Liver (tissue), 9 donors: ENCODE results near the gene MAPKBP1. TPM values are rescaled to one million over a fixed set of nuclear protein-coding genes. Genes with fewer than 3 reads are reported as not detected.
A peak's percentile ranks its signal among the peaks of the same experiment; 100 is the strongest.

Source experiments
- DNase-seq: peaks from one replicate; pipeline ENCODE4 v3.0.0-alpha.2; 2017; ENCODE audit warnings: low spot score
- H3K27ac ChIP-seq, 2 donors: one replicate each; pipeline ENCODE4 v1.7.0; 2013; ENCODE audit warnings: inconsistent platforms in 2 of 2, low read length in 2 of 2, control low read depth in 1 of 2, low read depth in 1 of 2, mild to moderate bottlenecking in 1 of 2
- H3K27me3 ChIP-seq, 4 donors: one replicate each; pipeline versions ENCODE4 v1.6.1 to v1.7.0; 2013; ENCODE audit warnings: low read length in 3 of 4, inconsistent platforms in 1 of 4, mild to moderate bottlenecking in 1 of 4, moderate library complexity in 1 of 4; ENCODE audit not compliant: control insufficient read depth in 4 of 4, insufficient read depth in 4 of 4
- H3K36me3 ChIP-seq, 4 donors: one replicate each; pipeline versions ENCODE4 v1.6.1 to v1.7.0; 2013; ENCODE audit warnings: low read length in 3 of 4, mild to moderate bottlenecking in 3 of 4, low read depth in 1 of 4, moderate library complexity in 1 of 4; ENCODE audit not compliant: control insufficient read depth in 4 of 4, insufficient read depth in 3 of 4
- H3K4me1 ChIP-seq, 4 donors: one replicate each; pipeline versions ENCODE4 v1.6.1 to v1.7.0; 2013; ENCODE audit warnings: low read length in 3 of 4, mild to moderate bottlenecking in 3 of 4, moderate library complexity in 1 of 4; ENCODE audit not compliant: control insufficient read depth in 4 of 4, insufficient read depth in 4 of 4
- H3K4me3 ChIP-seq, 3 donors: one replicate each; pipeline versions ENCODE4 v1.6.1 to v1.7.0; 2013; ENCODE audit warnings: low read length in 3 of 3, control low read depth in 1 of 3, low read depth in 1 of 3, mild to moderate bottlenecking in 1 of 3
- H3K9ac ChIP-seq, 2 donors: one replicate each; pipeline ENCODE4 v1.7.0; 2013; ENCODE audit warnings: low read length in 2 of 2, mild to moderate bottlenecking in 2 of 2, moderate library complexity in 2 of 2, control low read depth in 1 of 2, low read depth in 1 of 2
- H3K9me3 ChIP-seq, 4 donors: one replicate each; pipeline versions ENCODE4 v1.6.1 to v1.7.0; 2013; ENCODE audit warnings: low read length in 3 of 4; ENCODE audit not compliant: control insufficient read depth in 4 of 4
- EGR1 ChIP-seq, 2 donors: IDR thresholded peaks; 2 replicates each; pipeline ENCODE4 v1.6.1; 2016 to 2018; ENCODE audit warnings: antibody characterized with exemption in 2 of 2, low read depth in 2 of 2
- FOXA1 ChIP-seq: IDR thresholded peaks from 2 replicates; pipeline ENCODE4 v1.6.1; 2016; ENCODE audit warnings: antibody characterized with exemption
- FOXA2 ChIP-seq: IDR thresholded peaks from 2 replicates; pipeline ENCODE4 v1.6.1; 2016; ENCODE audit warnings: antibody characterized with exemption
- GABPA ChIP-seq, 2 donors: IDR thresholded peaks in 1 of 2; conservative IDR thresholded peaks in 1 of 2; 2 replicates each; pipeline ENCODE4 v1.6.1; 2016; ENCODE audit warnings: antibody characterized with exemption in 2 of 2, mild to moderate bottlenecking in 1 of 2, moderate library complexity in 1 of 2
- HNF4A ChIP-seq, 2 donors: conservative IDR thresholded peaks; 2 replicates each; pipeline ENCODE4 v1.6.1; 2016; ENCODE audit warnings: antibody characterized with exemption in 2 of 2, mild to moderate bottlenecking in 2 of 2
- JUND ChIP-seq, 2 donors: IDR thresholded peaks; 2 replicates each; pipeline ENCODE4 v1.6.1; 2016; ENCODE audit warnings: antibody characterized with exemption in 2 of 2
- MAX ChIP-seq: IDR thresholded peaks from 2 replicates; pipeline ENCODE4 v1.6.1; 2016; ENCODE audit warnings: antibody characterized with exemption
- RAD21 ChIP-seq, 2 donors: IDR thresholded peaks; 2 replicates each; pipeline ENCODE4 v1.6.1; 2016; ENCODE audit warnings: antibody characterized with exemption in 2 of 2, mild to moderate bottlenecking in 2 of 2
- TAF1 ChIP-seq: conservative IDR thresholded peaks from 2 replicates; pipeline ENCODE4 v1.6.1; 2016; ENCODE audit warnings: antibody characterized with exemption, mild to moderate bottlenecking
- YY1 ChIP-seq: IDR thresholded peaks from 2 replicates; pipeline ENCODE4 v1.6.1; 2016; ENCODE audit warnings: antibody characterized with exemption, mild to moderate bottlenecking
- ZBTB33 ChIP-seq: IDR thresholded peaks from 2 replicates; pipeline ENCODE4 v1.6.1; 2016; ENCODE audit warnings: antibody characterized with exemption
- WGBS: extraction: QIAGEN DNeasy Blood & Tissue Kit; methylation state at CpG from one replicate; pipeline ENCODE4 v1.1.7; 2013; 5-methylcytosine and 5-hydroxymethylcytosine counted together
- polyA plus RNA-seq, 2 donors: library from polyadenylated mRNA; stranded (reverse) in 1 of 2; unstranded in 1 of 2; fragments of 200-250 nt in 1 of 2; fragments of >200 nt in 1 of 2; fragmentation: Nextera tagmentation in 1 of 2; extraction: Ambion mirVana in 1 of 2; gene quantifications; one replicate each; pipeline versions ENCODE4 v1.2.1 to v1.2.3, GENCODE V29; 2013 to 2015
- total RNA-seq, 2 donors: library from RNA; depleted of rRNA; stranded (reverse); fragments of >200 nt; gene quantifications; one replicate each; pipeline ENCODE4 v1.2.3, GENCODE V29; 2014
- TF ChIP-seq, protein P1 (sequence below): IDR thresholded peaks from 2 replicates; pipeline ENCODE4 v1.6.1; 2016; ENCODE audit warnings: antibody characterized with exemption
- donor health status: healthy.
- donor health status: healthy.
- donor health status: healthy.
- donor health status: healthy.
- donor health status: healthy.

Gene MAPKBP1
- total and polyA plus RNA-seq, 4 donors, result 0.89 to 10.3 (median 2.7) TPM

DNA sequence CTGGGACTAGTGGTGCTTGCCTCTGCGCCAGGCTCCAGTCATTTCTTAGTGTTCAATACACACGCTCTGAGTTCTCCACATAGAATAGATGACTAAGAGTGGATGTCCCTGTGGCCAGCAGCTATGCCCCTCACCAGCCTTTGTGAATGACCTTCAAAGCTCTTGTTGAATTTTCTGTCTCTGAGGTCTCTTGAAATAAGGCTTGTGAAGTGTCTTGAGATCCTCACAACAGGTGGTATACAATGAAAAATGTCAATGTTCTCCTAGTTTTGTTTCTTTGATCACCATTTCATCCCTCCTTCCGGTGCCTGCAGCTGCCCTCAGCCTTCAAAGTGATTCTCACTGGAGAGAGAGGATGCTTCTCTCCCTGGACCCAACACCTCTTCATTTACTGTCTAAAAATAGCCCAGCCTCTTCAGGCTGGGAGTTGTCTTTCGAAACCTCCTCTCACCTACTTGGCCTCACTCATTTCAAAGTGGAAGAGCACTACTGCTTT lies 5.4 kb downstream of the MAPKBP1 start:
- peak overlapping the region in 1 of 2 donors; percentile 11 for H3K27ac ChIP-seq
- H3K9me3 ChIP-seq, result no peaks in the 10 kb centered on the region
- no peaks in the 10 kb centered on the region for H3K27me3 ChIP-seq
- TF ChIP-seq EGR1 (IDR thresholded peaks at IDR 0.05; ENCODE audit: low read depth in 2 of 2) (no peak), MAX (no peak), YY1 (no peak)
- TF ChIP-seq, protein P1, sequence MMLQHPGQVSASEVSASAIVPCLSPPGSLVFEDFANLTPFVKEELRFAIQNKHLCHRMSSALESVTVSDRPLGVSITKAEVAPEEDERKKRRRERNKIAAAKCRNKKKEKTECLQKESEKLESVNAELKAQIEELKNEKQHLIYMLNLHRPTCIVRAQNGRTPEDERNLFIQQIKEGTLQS, result no peak
- DNase-seq, result no peak
- no peak overlapping the region for H3K4me3 ChIP-seq
- no peaks in the 10 kb centered on the region for H3K36me3 ChIP-seq
- H3K9ac ChIP-seq, result no peak overlapping the region
- 90% methylated on average over 4 of the region's 4 CpGs for WGBS
- H3K4me1 ChIP-seq, result peaks cover 0 to 14% (median 9%) of the 10 kb centered on the region in 4 donors

GRCh38 chr15:41780266-41780665 lies 6.0 kb downstream of the MAPKBP1 start:
- no peaks in the 10 kb centered on the region for H3K27me3 ChIP-seq
- H3K9ac ChIP-seq, result no peak overlapping the region
- no peaks in the 10 kb centered on the region for H3K36me3 ChIP-seq
- H3K4me3 ChIP-seq, result no peak overlapping the region
- H3K27ac ChIP-seq, result peak overlapping the region in 1 of 2 donors; percentile 11
- DNase-seq, result no peak
- TF ChIP-seq FOXA1 (no peak), TAF1 (no peak), RAD21 (IDR thresholded peaks at IDR 0.05) (no peak), EGR1 (IDR thresholded peaks at IDR 0.05; ENCODE audit: low read depth in 2 of 2) (no peak), ZBTB33 (no peak)
- H3K4me1 ChIP-seq, result peaks cover 0 to 8% (median 4%) of the 10 kb centered on the region in 4 donors
- no peaks in the 10 kb centered on the region for H3K9me3 ChIP-seq
- 62% methylated on average over 2 of the region's 2 CpGs for WGBS

DNA sequence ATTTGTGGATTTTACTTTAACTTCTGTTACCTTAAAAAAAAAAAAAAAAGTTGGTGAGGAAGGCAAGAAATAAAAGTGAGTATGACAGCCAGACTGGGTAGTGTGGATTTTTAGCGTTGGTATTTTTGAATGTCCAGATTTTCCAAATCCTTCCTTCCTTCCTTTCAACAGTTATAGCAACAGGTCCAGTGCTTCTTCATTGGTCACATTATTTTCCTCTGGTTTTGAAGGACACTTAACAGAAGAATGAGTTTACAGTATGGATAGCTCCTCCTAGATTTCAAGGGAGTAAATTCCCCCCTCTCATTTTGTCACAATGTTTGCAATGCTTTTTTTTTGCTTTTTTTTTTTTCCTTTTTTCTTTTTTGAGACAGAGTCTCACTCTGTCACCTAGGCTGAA lies 6.4 kb downstream of the MAPKBP1 start:
- H3K4me3 ChIP-seq, result no peak overlapping the region
- no peaks in the 10 kb centered on the region for H3K27me3 ChIP-seq
- no peaks in the 10 kb centered on the region for H3K9me3 ChIP-seq
- no peak overlapping the region for H3K27ac ChIP-seq
- 70% methylated on average over 1 of the region's 1 CpG for WGBS
- H3K9ac ChIP-seq, result no peak overlapping the region
- TF ChIP-seq GABPA (IDR thresholded peaks at IDR 0.05 in 1 of 2, conservative IDR thresholded peaks at IDR 0.05 in 1 of 2) (no peak), HNF4A (conservative IDR thresholded peaks at IDR 0.05) (no peak), FOXA2 (no peak), JUND (IDR thresholded peaks at IDR 0.05) (no peak), EGR1 (IDR thresholded peaks at IDR 0.05; ENCODE audit: low read depth in 2 of 2) (no peak), YY1 (no peak), ZBTB33 (no peak)
- no peaks in the 10 kb centered on the region for H3K36me3 ChIP-seq
- no peak for DNase-seq
- H3K4me1 ChIP-seq, result peaks cover 0 to 4% (median 0%) of the 10 kb centered on the region in 4 donors
